DOHH2 (cell line): ENCODE measurements around the gene ZNF576.

Experiments
- EZH2phosphoT487 ChIP-seq: fragments of 200-600 bp; sonication (generic); IDR thresholded peaks from 2 replicates; pipeline ENCODE4 v1.6.1; 2017; ENCODE audit warnings: borderline replicate concordance, mild to moderate bottlenecking, antibody characterized with exemption, low read length, moderate library complexity, mixed read lengths
- TF ChIP-seq, protein P1 (sequence below): fragments of 200-600 bp; sonication (generic); IDR thresholded peaks from one replicate; pipeline ENCODE4 v1.5.1; 2014; ENCODE audit warnings: antibody characterized with exemption, mild to moderate bottlenecking, low read depth, low read length; ENCODE audit not compliant: poor library complexity, severe bottlenecking

DNA sequence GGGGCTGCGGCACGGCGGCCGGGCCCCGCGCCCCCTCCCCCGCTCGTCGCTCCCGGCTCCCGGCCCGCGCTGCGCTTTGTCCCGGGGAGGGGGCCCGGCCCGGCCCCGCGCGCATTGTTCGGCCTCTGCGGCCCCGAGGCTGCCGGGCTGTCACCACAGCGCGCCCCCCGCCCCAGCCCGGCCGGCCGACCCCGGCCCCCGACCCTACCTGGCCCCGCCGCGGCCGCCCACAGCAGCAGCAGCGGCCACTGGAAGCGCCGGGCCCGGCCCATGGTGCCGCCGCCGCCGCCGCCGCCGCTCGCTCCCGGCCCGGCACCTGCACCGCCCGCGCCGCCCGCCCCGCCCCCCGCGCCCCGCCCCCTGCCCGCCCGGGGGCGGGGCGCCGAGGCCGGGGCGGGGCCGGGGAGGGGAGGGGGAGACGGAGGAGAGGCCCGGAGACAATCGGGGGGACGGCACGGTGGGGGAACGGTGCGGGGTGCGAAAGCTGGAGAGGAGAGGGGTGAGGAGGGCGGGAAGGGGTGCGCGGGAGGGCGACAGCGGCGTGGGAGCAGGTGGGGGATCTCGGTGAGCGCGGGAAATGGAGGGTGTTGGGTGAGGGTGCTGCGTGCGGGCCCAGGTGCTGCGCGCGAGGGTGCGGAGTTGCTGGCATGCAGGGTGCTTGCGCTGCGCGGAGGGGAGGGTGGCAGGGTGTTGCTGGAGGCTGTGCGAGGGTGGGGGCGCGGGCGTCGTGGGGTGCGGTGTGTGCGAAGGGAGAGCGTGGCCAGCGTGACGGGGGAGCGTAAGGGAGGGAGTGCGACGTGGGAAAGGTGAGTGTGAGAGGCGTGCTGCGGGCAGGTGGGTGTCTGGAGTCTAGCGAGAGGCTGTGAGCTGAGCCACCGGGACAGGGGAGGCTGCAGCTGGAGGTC, 43.4 kb downstream of the ZNF576 start, which contains the start of gene CADM4:
- TF ChIP-seq, protein P1, sequence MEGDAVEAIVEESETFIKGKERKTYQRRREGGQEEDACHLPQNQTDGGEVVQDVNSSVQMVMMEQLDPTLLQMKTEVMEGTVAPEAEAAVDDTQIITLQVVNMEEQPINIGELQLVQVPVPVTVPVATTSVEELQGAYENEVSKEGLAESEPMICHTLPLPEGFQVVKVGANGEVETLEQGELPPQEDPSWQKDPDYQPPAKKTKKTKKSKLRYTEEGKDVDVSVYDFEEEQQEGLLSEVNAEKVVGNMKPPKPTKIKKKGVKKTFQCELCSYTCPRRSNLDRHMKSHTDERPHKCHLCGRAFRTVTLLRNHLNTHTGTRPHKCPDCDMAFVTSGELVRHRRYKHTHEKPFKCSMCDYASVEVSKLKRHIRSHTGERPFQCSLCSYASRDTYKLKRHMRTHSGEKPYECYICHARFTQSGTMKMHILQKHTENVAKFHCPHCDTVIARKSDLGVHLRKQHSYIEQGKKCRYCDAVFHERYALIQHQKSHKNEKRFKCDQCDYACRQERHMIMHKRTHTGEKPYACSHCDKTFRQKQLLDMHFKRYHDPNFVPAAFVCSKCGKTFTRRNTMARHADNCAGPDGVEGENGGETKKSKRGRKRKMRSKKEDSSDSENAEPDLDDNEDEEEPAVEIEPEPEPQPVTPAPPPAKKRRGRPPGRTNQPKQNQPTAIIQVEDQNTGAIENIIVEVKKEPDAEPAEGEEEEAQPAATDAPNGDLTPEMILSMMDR, result no peak
- TF ChIP-seq EZH2phosphoT487, result no peak
